LNCaP clone FGC (cell line): ENCODE data around the gene NIPA2.
"Not testable (repeated sequence)": the region's sequence is repeated elsewhere in the genome, so short reads cannot be mapped to it uniquely, and the experiment has no call there.

Experiments
- DNase-seq: peaks from one replicate; pipeline ENCODE4 v3.0.0-alpha.2; 2011; ENCODE audit warnings: low read depth
- H3K4me3 ChIP-seq: 2 replicates; pipeline ENCODE4 v1.5.1; 2011; ENCODE audit warnings: mild to moderate bottlenecking, low read depth, low read length, control low read depth
- TF ChIP-seq, protein P1 (sequence below): IDR thresholded peaks from 2 replicates; pipeline ENCODE4 v1.5.1; 2012; ENCODE audit warnings: mild to moderate bottlenecking; ENCODE audit not compliant: control insufficient read depth, insufficient read depth; ENCODE audit errors: extremely low read depth

NIPA2 gene

DNA sequence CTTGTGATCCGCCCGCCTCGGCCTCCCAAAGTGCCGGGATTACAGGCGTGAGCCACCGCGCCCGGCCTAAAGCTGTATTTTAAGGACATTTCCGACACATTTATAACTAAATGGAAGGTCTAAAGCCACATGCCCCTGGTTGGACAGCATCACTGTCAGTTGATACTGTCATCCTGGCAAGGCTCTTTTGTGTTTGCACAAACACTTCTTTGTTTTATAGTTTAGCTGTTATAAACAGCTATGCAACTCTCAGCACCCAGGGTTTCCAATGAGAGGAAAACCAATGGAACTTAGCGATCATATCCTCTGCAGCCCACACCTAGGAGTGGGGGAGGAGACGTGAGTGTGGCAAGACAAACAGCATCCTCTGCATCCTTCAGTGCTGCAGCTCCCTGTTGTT is 32.3 kb upstream of the NIPA2 start:
- TF ChIP-seq, protein P1, sequence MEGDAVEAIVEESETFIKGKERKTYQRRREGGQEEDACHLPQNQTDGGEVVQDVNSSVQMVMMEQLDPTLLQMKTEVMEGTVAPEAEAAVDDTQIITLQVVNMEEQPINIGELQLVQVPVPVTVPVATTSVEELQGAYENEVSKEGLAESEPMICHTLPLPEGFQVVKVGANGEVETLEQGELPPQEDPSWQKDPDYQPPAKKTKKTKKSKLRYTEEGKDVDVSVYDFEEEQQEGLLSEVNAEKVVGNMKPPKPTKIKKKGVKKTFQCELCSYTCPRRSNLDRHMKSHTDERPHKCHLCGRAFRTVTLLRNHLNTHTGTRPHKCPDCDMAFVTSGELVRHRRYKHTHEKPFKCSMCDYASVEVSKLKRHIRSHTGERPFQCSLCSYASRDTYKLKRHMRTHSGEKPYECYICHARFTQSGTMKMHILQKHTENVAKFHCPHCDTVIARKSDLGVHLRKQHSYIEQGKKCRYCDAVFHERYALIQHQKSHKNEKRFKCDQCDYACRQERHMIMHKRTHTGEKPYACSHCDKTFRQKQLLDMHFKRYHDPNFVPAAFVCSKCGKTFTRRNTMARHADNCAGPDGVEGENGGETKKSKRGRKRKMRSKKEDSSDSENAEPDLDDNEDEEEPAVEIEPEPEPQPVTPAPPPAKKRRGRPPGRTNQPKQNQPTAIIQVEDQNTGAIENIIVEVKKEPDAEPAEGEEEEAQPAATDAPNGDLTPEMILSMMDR: no peak
- H3K4me3 ChIP-seq: no peak overlapping the region
- DNase-seq: no peak

DNA sequence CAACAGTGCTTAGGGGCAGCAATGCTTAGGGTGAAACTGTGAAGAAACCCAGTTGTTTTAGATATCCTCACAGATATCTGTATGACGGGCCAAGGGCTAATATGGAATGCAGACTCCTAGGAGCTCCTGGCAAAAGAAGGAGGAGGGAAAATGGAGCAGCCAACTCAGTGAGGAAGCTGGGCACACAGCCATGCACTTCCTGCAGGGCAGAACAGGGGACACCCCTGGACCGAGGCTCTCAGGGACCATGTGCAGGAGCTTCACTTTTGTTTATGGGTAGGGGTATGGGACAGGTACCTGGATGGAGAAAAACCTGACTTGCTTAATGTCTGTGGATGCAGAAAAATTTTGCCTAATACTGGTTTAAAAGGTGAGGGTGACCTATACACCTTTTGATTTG is 31.8 kb upstream of the NIPA2 start:
- no peak for DNase-seq
- TF ChIP-seq, protein P1: no peak
- H3K4me3 ChIP-seq: no peak overlapping the region

DNA sequence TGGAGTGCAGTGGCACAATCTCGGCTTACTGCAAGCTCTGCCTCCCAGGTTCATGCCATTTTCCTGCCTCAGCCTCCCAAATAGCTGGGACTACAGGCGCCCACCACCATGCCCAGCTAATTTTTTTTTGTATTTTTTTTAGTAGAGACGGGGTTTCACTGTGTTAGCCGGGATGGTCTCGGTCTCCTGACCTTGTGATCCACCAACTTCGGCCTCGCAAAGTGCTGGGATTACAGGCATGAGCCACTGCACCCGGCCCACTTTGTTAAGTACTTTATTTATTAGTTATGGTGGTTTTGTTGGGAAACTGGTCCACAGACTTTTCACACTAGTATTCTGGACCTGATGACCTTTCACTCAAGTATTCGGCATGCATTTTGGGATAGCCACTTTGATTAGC is 30.6 kb upstream of the NIPA2 start:
- DNase-seq: not testable (repeated sequence)

DNA sequence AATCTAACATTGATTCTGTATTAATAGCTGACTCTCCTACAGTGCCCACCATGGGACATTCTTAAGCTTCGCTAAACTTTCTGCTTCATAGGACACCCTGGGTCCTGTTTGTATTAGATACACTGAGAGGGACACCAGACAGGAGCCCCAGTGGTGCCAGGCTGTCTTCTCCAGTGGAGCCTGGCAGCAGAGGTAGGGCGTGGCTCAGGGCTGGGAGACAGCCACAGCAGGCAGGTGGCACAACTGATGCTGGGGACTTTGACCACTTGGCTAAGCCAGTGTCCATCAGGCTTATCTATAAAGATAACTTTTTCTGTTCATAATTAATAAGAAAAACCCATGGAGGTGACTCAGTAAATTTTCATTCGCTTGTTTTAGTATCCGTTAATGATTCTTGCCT is 30.2 kb upstream of the NIPA2 start:
- DNase-seq: no peak
- TF ChIP-seq, protein P1: no peak
- no peak overlapping the region for H3K4me3 ChIP-seq

More for the DNA sequence above, 30.6 kb upstream of the NIPA2 start:
- not testable (repeated sequence) for H3K4me3 ChIP-seq

DNA sequence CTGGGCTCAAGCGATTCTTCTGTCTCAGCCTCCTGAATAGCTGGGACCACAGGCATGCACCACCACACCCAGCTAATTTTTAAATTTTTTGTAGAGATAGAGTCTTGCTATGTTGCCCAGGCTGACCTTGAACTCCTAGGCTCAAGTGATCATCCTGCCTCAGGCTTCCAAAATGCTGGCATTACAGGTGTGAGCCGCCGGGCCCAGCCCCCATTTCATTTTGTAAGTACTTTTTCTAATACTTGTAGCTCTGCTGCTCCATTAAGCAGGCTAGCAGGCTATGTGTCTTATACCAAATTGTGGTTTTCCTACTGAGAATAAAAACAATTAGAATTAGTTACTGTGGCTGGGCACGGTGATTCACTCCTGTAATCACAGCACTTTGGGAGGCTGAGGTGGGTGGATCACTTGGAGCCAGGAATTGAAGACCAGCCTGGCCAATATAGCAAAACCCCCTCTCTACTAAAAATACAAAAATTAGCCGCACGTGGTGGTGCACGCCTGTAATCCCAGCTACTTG is 29.6 kb upstream of the NIPA2 start:
- no peak overlapping the region for H3K4me3 ChIP-seq
- no peak for DNase-seq
- TF ChIP-seq, protein P1: no peak

DNA sequence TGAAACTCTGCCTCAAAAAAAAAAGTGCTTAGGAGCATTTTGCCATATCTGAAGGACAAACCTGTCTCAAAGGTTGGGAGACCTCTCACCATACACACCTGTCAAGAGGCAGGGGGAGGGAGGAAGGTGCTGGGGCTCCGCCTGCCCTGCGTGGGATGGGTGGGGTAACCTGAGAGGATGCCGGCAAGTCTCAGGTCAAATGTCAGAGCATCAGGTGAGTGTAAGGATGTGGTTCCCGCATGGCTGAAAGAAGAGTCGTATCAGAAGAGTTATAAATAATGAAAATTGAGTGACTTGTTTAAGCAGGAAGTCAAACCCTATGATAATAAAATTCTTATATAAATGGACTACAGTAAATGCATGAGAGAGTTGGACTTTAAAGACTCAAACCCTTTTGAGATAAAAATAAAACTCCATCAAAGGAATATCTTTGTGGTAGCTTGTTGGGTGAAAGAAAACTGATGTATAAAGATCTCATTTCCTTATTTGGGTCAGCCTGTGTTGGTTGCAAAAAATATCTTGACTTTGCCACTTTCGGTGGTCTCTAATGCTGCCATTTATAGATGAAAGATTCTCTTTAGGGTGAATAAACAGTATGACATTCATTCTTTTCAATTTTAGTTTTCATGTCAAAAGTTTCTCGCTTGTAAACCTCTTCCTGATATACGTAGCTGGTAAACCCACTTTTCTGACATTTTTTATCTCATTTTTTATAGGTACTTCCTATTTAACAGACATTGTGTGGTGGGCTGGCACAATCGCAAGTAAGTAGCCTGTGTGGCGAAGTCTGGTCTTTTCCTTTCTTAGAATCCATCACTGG is 28.2 kb upstream of the NIPA2 start:
- TF ChIP-seq, protein P1: no peak
- no peak for DNase-seq
- H3K4me3 ChIP-seq: no peak overlapping the region

DNA sequence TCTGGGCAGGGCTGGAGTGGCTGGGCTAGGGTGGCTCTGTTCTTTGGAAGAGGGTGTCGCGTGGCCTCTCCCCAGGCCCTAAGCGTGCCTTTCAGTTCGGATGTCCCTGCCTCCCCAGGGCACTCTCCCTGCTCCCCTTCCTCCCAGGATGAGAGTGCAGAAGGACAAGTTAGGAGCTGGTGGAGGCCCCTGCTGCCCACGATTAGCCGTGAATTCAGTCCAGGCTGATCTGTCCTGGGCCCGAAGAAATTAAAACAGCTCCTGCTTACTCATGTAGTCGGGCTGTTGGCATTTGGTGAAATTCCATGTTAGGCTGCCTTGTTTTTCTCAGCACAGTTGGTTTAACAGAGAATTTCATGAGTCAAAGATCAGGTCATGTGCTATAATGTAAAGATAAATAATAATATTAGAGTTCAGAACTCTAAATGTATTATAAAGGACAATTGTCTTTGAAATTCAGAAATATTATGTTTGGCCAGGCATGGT is 27.6 kb upstream of the NIPA2 start:
- DNase-seq: no peak
- TF ChIP-seq, protein P1: no peak
- H3K4me3 ChIP-seq: no peak overlapping the region
